ENCODE results near the gene OR4C3.
"Not testable (repeated sequence)": the region's sequence is repeated elsewhere in the genome, so short reads cannot be mapped to it uniquely, and the experiment has no call there.

OR4C3 gene

GRCh38 chr11:48324620-48325019, at the start of gene OR4C3:
Gene OR4C3 (plus strand): TSS chr11:48324920. CDS start chr11:48325022, 102 bp downstream.
- not testable (repeated sequence) for DNase-seq

DNA sequence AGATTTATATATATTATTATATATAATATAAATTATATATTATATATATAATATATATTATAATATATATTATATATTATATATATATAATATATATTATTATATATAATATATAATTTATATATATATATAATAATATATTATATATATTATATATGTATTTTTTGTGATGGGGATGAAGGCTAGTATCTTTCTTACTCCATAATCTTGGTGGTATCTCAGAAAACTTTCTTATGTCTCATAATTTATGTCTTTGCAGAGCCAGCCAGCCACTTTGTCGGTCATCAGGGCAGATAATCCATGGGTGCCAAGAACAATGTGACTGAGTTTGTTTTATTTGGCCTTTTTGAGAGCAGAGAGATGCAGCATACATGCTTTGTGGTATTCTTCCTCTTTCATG, 18.8 kb upstream of the OR4C3 start, which contains the start of gene OR4S1:
Gene OR4S1 (plus strand): TSS at position 301 of the 400 bp plus-strand sequence. CDS start 0 bp downstream, at position 301.
- no peak for DNase-seq

- DNase-seq, result peak; percentile 51
Measured at GRCh38 chr11:48307760-48308386, 16.8 kb upstream of the OR4C3 start.

- DNase-seq, result not testable (repeated sequence)
Measured at GRCh38 chr11:48313590-48313989, 11.1 kb upstream of the OR4C3 start.

GRCh38 chr11:48319813-48320212, 4.9 kb upstream of the OR4C3 start:
- DNase-seq, result not testable (repeated sequence)

- no peak for DNase-seq
Measured at GRCh38 chr11:48341466-48341865, 16.7 kb downstream of the OR4C3 start.

GRCh38 chr11:48342505-48342904, 17.8 kb downstream of the OR4C3 start:
- DNase-seq, result not testable (repeated sequence)

DNA sequence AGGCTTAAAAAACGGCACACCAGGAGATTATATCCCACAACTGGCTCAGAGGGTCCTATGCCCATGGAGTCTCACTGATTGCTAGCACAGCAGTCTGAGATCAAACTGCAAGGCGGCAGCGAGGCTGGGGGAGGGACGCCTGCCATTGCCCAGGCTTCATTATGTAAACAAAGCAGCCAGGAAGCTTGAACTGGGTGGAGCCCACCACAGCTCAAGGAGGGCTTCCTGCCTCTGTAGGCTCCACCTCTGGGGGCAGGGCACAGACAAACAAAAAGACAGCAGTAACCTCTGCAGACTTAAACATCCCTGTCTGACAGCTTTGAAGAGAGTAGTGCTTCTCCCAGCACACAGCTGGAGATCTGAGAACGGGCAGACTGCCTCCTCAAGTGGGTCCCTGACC, 21.6 kb downstream of the OR4C3 start:
- not testable (repeated sequence) for DNase-seq

- no peak for DNase-seq
Measured at GRCh38 chr11:48354013-48354412, 29.3 kb downstream of the OR4C3 start.

DNA sequence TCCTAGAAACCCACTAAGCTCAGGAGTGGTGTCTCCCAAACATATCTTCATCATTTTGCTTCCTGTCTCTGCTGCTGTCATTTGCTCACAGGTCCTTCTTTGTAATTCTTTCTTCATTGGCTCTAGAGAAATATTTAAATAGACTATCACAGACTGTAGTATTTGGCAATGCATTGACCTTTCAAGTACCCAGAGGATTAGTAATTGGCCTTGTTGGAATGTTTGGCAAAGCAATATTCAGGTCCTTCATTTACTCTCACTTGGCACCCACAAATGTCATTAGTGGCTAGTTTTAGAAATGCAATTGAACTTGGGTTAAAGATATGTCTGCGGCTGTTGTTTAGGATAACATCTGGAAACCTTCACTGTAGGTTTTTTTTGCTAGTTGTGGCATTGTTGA, 30.0 kb downstream of the OR4C3 start:
- DNase-seq, result no peak

- not testable (repeated sequence) for DNase-seq
Measured at GRCh38 chr11:48361289-48361688, 36.6 kb downstream of the OR4C3 start.

- DNase-seq, result no peak
Measured at GRCh38 chr11:48366365-48366764, 41.6 kb downstream of the OR4C3 start, which contains the start of gene OR4C5. Gene OR4C5 (minus strand): TSS chr11:48366465. CDS start chr11:48366465, 0 bp downstream.
